ENCODE data around the gene ITGA8. TPM values are rescaled to one million over a fixed set of nuclear protein-coding genes. Genes with fewer than 3 reads are reported as not detected.

The ITGA8 gene
- total and polyA plus RNA-seq, 7 experiments from 2014 or later, result not detected

DNA sequence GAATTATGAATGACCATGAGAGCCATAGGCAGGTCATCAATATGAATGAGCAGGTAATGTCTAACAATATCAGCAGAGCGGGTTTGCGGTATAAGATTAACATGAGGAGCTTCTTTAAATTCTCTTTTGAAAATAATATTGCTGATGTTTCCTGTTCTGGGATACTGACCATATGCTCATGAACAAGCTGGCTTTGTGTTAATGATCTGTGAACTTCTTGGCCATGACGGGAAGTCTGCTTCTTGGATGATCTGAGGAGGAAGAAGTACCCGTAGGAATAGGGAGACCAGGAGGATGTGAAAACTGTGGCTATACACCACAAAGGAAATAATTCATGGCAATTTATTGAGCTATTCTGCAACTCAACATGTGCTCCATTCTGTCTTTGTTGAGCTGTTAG, 38.6 kb downstream of the ITGA8 start:
- H3K4me1 Mint-ChIP-seq, result no peaks in the 10 kb centered on the region

GRCh38 chr10:15678851-15679250, 40.9 kb downstream of the ITGA8 start:
- Histone ChIP-seq H3K4me3 (ENCODE audit: low read length) (no peak overlapping the region), H3K27ac (ENCODE audit: low read depth, low read length) (no peak overlapping the region), H3K36me3 (ENCODE audit: control insufficient read depth in 2 of 3, insufficient read depth in 3 of 3, low read length in 3 of 3) (no peaks in the 10 kb centered on the region), H3K4me1 (ENCODE audit: control insufficient read depth in 2 of 2, insufficient read depth in 2 of 2, low read length in 2 of 2) (no peaks in the 10 kb centered on the region), H3K27me3 (ENCODE audit: control insufficient read depth in 2 of 2, insufficient read depth in 2 of 2, low read length in 2 of 2) (no peaks in the 10 kb centered on the region), H3K9me3 (ENCODE audit: control insufficient read depth in 2 of 3, low read length in 3 of 3) (no peaks in the 10 kb centered on the region)
- no peak overlapping the region for H3K4me3 Mint-ChIP-seq
- H3K9me3 Mint-ChIP-seq, result peaks cover 0 to 2% (median 0%) of the 10 kb centered on the region in 11 donors
- POLR2A ChIA-PET, result no interaction called here
- no peaks in the 10 kb centered on the region for H3K36me3 Mint-ChIP-seq
- H3K27ac Mint-ChIP-seq, result no peak overlapping the region
- ATAC-seq, result no peak
- H3K27me3 Mint-ChIP-seq, result peaks cover 9 to 48% (median 32%) of the 10 kb centered on the region in 5 donors
- intact Hi-C loops (cut with micrococcal nuclease), result no loop called here
- no peak for DNase-seq
- H3K4me1 Mint-ChIP-seq, result no peaks in the 10 kb centered on the region
- CTCF ChIA-PET, result no interaction called here

More for the DNA sequence above, 38.6 kb downstream of the ITGA8 start:
- Mint-ChIP-seq H3K27me3 (peaks cover 22 to 44% (median 29%) of the 10 kb centered on the region in 5 donors), H3K36me3 (no peaks in the 10 kb centered on the region), H3K27ac (no peak overlapping the region), H3K9me3 (peaks cover 0 to 2% (median 0%) of the 10 kb centered on the region in 11 donors), H3K4me3 (no peak overlapping the region)
- Histone ChIP-seq H3K4me3 (ENCODE audit: low read length) (no peak overlapping the region), H3K9me3 (ENCODE audit: control insufficient read depth in 2 of 3, low read length in 3 of 3) (no peaks in the 10 kb centered on the region), H3K4me1 (ENCODE audit: control insufficient read depth in 2 of 2, insufficient read depth in 2 of 2, low read length in 2 of 2) (no peaks in the 10 kb centered on the region), H3K36me3 (ENCODE audit: control insufficient read depth in 2 of 3, insufficient read depth in 3 of 3, low read length in 3 of 3) (no peaks in the 10 kb centered on the region), H3K27me3 (ENCODE audit: control insufficient read depth in 2 of 2, insufficient read depth in 2 of 2, low read length in 2 of 2) (no peaks in the 10 kb centered on the region), H3K27ac (ENCODE audit: low read depth, low read length) (no peak overlapping the region)
- POLR2A ChIA-PET, result no interaction called here
- DNase-seq (no peak), ATAC-seq (no peak)
- intact Hi-C loops (cut with micrococcal nuclease), result no loop called here
- CTCF ChIA-PET, result no interaction called here

DNA sequence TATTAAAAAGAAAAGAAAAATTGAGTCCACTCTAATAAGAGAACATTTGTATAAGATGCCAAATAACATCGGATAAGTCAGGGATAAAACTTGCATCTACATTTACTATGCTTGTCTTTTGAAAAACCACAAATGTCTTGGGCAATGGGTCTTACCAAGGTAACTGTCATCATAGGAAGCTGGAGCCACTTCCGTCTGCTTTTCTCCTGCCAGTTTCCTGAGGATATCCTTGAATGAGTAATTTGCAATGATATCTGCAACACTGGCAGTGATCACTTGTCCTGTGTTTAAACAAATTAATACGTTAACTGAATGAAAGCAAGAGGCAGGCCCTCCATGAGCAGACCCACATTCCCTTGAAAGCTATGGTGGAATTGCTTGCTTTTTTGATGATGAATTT, 47.3 kb downstream of the ITGA8 start:
- Mint-ChIP-seq H3K4me3 (no peak overlapping the region), H3K9me3 (peaks cover 0 to 16% (median 3%) of the 10 kb centered on the region in 11 donors), H3K4me1 (no peaks in the 10 kb centered on the region), H3K27me3 (peaks cover 0 to 37% (median 32%) of the 10 kb centered on the region in 5 donors), H3K27ac (no peak overlapping the region), H3K36me3 (no peaks in the 10 kb centered on the region)
- no peak overlapping the region for H3K27ac ChIP-seq (ENCODE audit: low read depth, low read length)
- H3K4me1 ChIP-seq (ENCODE audit: control insufficient read depth in 2 of 2, insufficient read depth in 2 of 2, low read length in 2 of 2), result no peaks in the 10 kb centered on the region
- intact Hi-C loops (cut with micrococcal nuclease), result no loop called here
- H3K4me3 ChIP-seq (ENCODE audit: low read length), result no peak overlapping the region
- H3K9me3 ChIP-seq (ENCODE audit: control insufficient read depth in 2 of 3, low read length in 3 of 3), result no peaks in the 10 kb centered on the region
- POLR2A ChIA-PET, result no interaction called here
- no peaks in the 10 kb centered on the region for H3K27me3 ChIP-seq (ENCODE audit: control insufficient read depth in 2 of 2, insufficient read depth in 2 of 2, low read length in 2 of 2)
- DNase-seq, result no peak
- ATAC-seq, result no peak
- no peaks in the 10 kb centered on the region for H3K36me3 ChIP-seq (ENCODE audit: control insufficient read depth in 2 of 3, insufficient read depth in 3 of 3, low read length in 3 of 3)
- CTCF ChIA-PET, result no interaction called here

DNA sequence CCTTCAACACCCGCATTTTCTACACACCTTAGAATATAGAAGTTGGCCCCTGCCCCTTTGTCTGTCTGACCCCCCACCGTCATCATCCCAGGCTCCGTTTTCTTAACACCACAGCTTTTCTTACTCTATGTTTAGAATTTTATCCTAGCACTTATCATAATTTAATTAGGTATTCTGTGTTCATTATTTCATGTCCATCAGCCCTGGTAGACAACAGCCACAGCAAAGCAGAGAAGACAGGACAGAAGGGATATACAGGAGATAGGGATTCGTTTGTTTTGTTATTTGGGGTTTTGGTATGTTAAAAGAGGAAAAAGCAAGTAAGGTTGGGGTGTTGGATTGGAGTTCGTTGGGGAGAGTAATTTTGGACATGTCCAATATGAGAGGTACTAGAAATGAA, 48.8 kb downstream of the ITGA8 start:
- Mint-ChIP-seq H3K9me3 (peaks cover 0 to 19% (median 3%) of the 10 kb centered on the region in 11 donors), H3K27ac (no peak overlapping the region), H3K4me3 (no peak overlapping the region), H3K27me3 (peaks cover 0 to 34% (median 26%) of the 10 kb centered on the region in 5 donors), H3K4me1 (no peaks in the 10 kb centered on the region), H3K36me3 (peaks cover 0 to 3% (median 0%) of the 10 kb centered on the region in 5 donors)
- H3K27ac ChIP-seq (ENCODE audit: low read depth, low read length), result no peak overlapping the region
- DNase-seq, result no peak
- no peaks in the 10 kb centered on the region for H3K36me3 ChIP-seq (ENCODE audit: control insufficient read depth in 2 of 3, insufficient read depth in 3 of 3, low read length in 3 of 3)
- POLR2A ChIA-PET, result no interaction called here
- intact Hi-C loops (cut with micrococcal nuclease), result no loop called here
- H3K4me3 ChIP-seq (ENCODE audit: low read length), result no peak overlapping the region
- H3K4me1 ChIP-seq (ENCODE audit: control insufficient read depth in 2 of 2, insufficient read depth in 2 of 2, low read length in 2 of 2), result no peaks in the 10 kb centered on the region
- H3K9me3 ChIP-seq (ENCODE audit: control insufficient read depth in 2 of 3, low read length in 3 of 3), result no peaks in the 10 kb centered on the region
- CTCF ChIA-PET, result no interaction called here
- ATAC-seq, result no peak
- no peaks in the 10 kb centered on the region for H3K27me3 ChIP-seq (ENCODE audit: control insufficient read depth in 2 of 2, insufficient read depth in 2 of 2, low read length in 2 of 2)

DNA sequence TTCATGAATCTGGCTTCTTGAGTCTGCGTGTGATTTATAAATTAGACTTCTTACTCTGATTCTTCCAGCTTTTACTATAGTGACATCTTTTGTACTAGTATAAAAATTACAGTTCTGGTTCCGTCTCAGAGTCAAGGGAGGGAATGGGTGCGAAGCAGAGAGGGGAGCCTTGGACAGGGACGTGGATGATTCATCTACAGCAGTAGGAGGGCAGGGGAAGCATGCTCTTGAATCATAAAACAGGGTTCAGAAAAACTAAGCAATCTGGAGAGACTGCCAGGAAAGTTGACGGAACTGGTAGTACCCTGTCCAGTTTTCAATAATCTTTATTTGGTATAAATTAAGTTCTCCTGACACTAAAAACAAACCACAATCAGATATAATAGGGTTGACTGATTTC, 58.1 kb downstream of the ITGA8 start:
- Histone ChIP-seq H3K9me3 (ENCODE audit: control insufficient read depth in 2 of 3, low read length in 3 of 3) (no peaks in the 10 kb centered on the region), H3K36me3 (ENCODE audit: control insufficient read depth in 2 of 3, insufficient read depth in 3 of 3, low read length in 3 of 3) (no peaks in the 10 kb centered on the region), H3K27ac (ENCODE audit: low read depth, low read length) (no peak overlapping the region), H3K27me3 (ENCODE audit: control insufficient read depth in 2 of 2, insufficient read depth in 2 of 2, low read length in 2 of 2) (no peaks in the 10 kb centered on the region), H3K4me1 (ENCODE audit: control insufficient read depth in 2 of 2, insufficient read depth in 2 of 2, low read length in 2 of 2) (no peaks in the 10 kb centered on the region), H3K4me3 (ENCODE audit: low read length) (no peak overlapping the region)
- Mint-ChIP-seq H3K36me3 (no peaks in the 10 kb centered on the region), H3K27ac (no peak overlapping the region), H3K27me3 (peaks cover 0 to 15% (median 7%) of the 10 kb centered on the region in 5 donors), H3K4me1 (no peaks in the 10 kb centered on the region), H3K4me3 (no peak overlapping the region), H3K9me3 (peaks cover 0 to 3% (median 0%) of the 10 kb centered on the region in 11 donors)
- intact Hi-C loops (cut with micrococcal nuclease), result no loop called here
- ChIA-PET POLR2A (no interaction called here), CTCF (no interaction called here)
- DNase-seq (no peak), ATAC-seq (no peak)

GRCh38 chr10:15660990-15661389, 58.7 kb downstream of the ITGA8 start:
- H3K27ac Mint-ChIP-seq, result no peak overlapping the region
- POLR2A ChIA-PET, result no interaction called here

GRCh38 chr10:15658069-15658702, 61.5 kb downstream of the ITGA8 start:
- DNase-seq, result no peak
- no peaks in the 10 kb centered on the region for H3K4me1 ChIP-seq (ENCODE audit: control insufficient read depth in 2 of 2, insufficient read depth in 2 of 2, low read length in 2 of 2)
- H3K9me3 Mint-ChIP-seq, result no peaks in the 10 kb centered on the region
- intact Hi-C loops (cut with micrococcal nuclease), result no loop called here
- CTCF ChIA-PET, result no interaction called here
- peaks cover 0 to 20% (median 11%) of the 10 kb centered on the region in 5 donors for H3K27me3 Mint-ChIP-seq
- H3K9me3 ChIP-seq (ENCODE audit: control insufficient read depth in 2 of 3, low read length in 3 of 3), result no peaks in the 10 kb centered on the region
- no peaks in the 10 kb centered on the region for H3K27me3 ChIP-seq (ENCODE audit: control insufficient read depth in 2 of 2, insufficient read depth in 2 of 2, low read length in 2 of 2)
- no peak overlapping the region for H3K27ac ChIP-seq (ENCODE audit: low read depth, low read length)
- POLR2A ChIA-PET, result no interaction called here
- no peaks in the 10 kb centered on the region for H3K4me1 Mint-ChIP-seq
- no peak overlapping the region for H3K4me3 Mint-ChIP-seq
- no peak overlapping the region for H3K27ac Mint-ChIP-seq
- no peak for ATAC-seq
- H3K36me3 ChIP-seq (ENCODE audit: control insufficient read depth in 2 of 3, insufficient read depth in 3 of 3, low read length in 3 of 3), result no peaks in the 10 kb centered on the region
- no peaks in the 10 kb centered on the region for H3K36me3 Mint-ChIP-seq
- no peak overlapping the region for H3K4me3 ChIP-seq (ENCODE audit: low read length)

More at GRCh38 chr10:15660990-15661389, 58.7 kb downstream of the ITGA8 start:
- H3K27ac ChIP-seq (ENCODE audit: low read depth, low read length), result no peak overlapping the region
- no peaks in the 10 kb centered on the region for H3K4me1 ChIP-seq (ENCODE audit: control insufficient read depth in 2 of 2, insufficient read depth in 2 of 2, low read length in 2 of 2)
- no peaks in the 10 kb centered on the region for H3K27me3 ChIP-seq (ENCODE audit: control insufficient read depth in 2 of 2, insufficient read depth in 2 of 2, low read length in 2 of 2)
- no peak for ATAC-seq
- no peak for DNase-seq
- Mint-ChIP-seq H3K27me3 (peaks cover 0 to 17% (median 7%) of the 10 kb centered on the region in 5 donors), H3K4me3 (no peak overlapping the region), H3K9me3 (peaks cover 0 to 3% (median 0%) of the 10 kb centered on the region in 11 donors), H3K36me3 (no peaks in the 10 kb centered on the region), H3K4me1 (no peaks in the 10 kb centered on the region)
- no peak overlapping the region for H3K4me3 ChIP-seq (ENCODE audit: low read length)
- no peaks in the 10 kb centered on the region for H3K9me3 ChIP-seq (ENCODE audit: control insufficient read depth in 2 of 3, low read length in 3 of 3)
- intact Hi-C loops (cut with micrococcal nuclease), result no loop called here
- CTCF ChIA-PET, result no interaction called here
- no peaks in the 10 kb centered on the region for H3K36me3 ChIP-seq (ENCODE audit: control insufficient read depth in 2 of 3, insufficient read depth in 3 of 3, low read length in 3 of 3)
